K562 (cell line): ENCODE measurements around the gene TRPM4. TPM values are rescaled to one million over a fixed set of nuclear protein-coding genes. Genes with fewer than 3 reads are reported as not detected.

ENCODE experiments used
- ARID1B ChIP-seq: fragments of 450-650 bp; IDR thresholded peaks from 2 replicates; pipeline ENCODE4 v1.6.1; 2016; ENCODE audit warnings: antibody characterized with exemption, mild to moderate bottlenecking, inconsistent platforms
- SAFB2 ChIP-seq: fragments of 200-400 bp; formaldehyde crosslinking; IDR thresholded peaks from 2 replicates; pipeline ENCODE4 v1.6.1; 2018; ENCODE audit warnings: borderline replicate concordance, low read length, low read depth, moderate library complexity; ENCODE audit not compliant: severe bottlenecking
- ZNF124 ChIP-seq: sonication (generic); formaldehyde crosslinking; IDR thresholded peaks from 2 replicates; pipeline ENCODE4 v1.8.1; 2022; ENCODE audit warnings: missing genetic modification reagents
- ZNF407 ChIP-seq: fragments of 450-650 bp; IDR thresholded peaks from 2 replicates; pipeline ENCODE4 v1.6.1; 2016; ENCODE audit warnings: low read depth
- polyA plus RNA-seq, 8 experiments: library from polyadenylated mRNA; depleted of rRNA in 4 of 8; stranded (reverse) in 5 of 8; unstranded in 3 of 8; fragments of >200 nt; fragmentation: Nextera tagmentation in 2 of 8; fragmentation: Illumina TruSeq in 1 of 8; extraction: Ambion mirVana in 2 of 8; extraction: Trizol in 1 of 8; gene quantifications; 2 replicates each; pipeline versions ENCODE4 v1.2.1 to v1.2.3, GENCODE V29; 2011 to 2014; ENCODE audit warnings: inconsistent platforms in 1 of 8, missing spikeins in 1 of 8
- total RNA-seq, 7 experiments: library from RNA; depleted of rRNA in 6 of 7; stranded (reverse); fragments of >200 nt in 6 of 7; fragmentation: Illumina TruSeq in 2 of 7; extraction: Trizol in 2 of 7; gene quantifications; 2 replicates each; pipeline versions ENCODE4 v1.2.1 to v1.2.3, GENCODE V29; 2011 to 2021; ENCODE audit warnings: low replicate concordance in 1 of 7
- TF ChIP-seq, protein P1 (sequence below): IDR thresholded peaks from 2 replicates; pipeline ENCODE4 v1.6.1; 2012; ENCODE audit warnings: low read depth, low read length, improper control_type of control experiment, borderline replicate concordance
- TF ChIP-seq, protein P2 (sequence below): fragments of 450-650 bp; IDR thresholded peaks from 2 replicates; pipeline ENCODE4 v1.6.1; 2016; ENCODE audit warnings: antibody characterized with exemption
- TF ChIP-seq, protein P3 (sequence below): sonication (generic); formaldehyde crosslinking; IDR thresholded peaks from 2 replicates; pipeline ENCODE4 v1.8.1; 2022; ENCODE audit warnings: missing genetic modification reagents
- TF ChIP-seq, protein P4 (sequence below): fragments of 250-450 bp; sonication (Bioruptor Pico); IDR thresholded peaks from 2 replicates; pipeline ENCODE4 v1.5.0; 2021
- TF ChIP-seq, protein P5 (sequence below): IDR thresholded peaks from 2 replicates; pipeline ENCODE4 v1.6.1; 2011; ENCODE audit warnings: borderline replicate concordance, low read depth, mild to moderate bottlenecking, moderate library complexity, low read length; ENCODE audit not compliant: insufficient read depth, poor library complexity, severe bottlenecking

Gene TRPM4
- total and polyA plus RNA-seq, 9 of the 15 experiments (the other 6 are each of a cell fraction or from before 2014, with no cell fraction given), result 6.5 to 45.4 (median 15.2) TPM

GRCh38 chr19:49157445-49158224 is at the start of gene TRPM4 (continued):
- TF ChIP-seq ZNF407, result no peak
- TF ChIP-seq ZNF124 (CRISPR knock-in tag), result no peak
- TF ChIP-seq, protein P1, sequence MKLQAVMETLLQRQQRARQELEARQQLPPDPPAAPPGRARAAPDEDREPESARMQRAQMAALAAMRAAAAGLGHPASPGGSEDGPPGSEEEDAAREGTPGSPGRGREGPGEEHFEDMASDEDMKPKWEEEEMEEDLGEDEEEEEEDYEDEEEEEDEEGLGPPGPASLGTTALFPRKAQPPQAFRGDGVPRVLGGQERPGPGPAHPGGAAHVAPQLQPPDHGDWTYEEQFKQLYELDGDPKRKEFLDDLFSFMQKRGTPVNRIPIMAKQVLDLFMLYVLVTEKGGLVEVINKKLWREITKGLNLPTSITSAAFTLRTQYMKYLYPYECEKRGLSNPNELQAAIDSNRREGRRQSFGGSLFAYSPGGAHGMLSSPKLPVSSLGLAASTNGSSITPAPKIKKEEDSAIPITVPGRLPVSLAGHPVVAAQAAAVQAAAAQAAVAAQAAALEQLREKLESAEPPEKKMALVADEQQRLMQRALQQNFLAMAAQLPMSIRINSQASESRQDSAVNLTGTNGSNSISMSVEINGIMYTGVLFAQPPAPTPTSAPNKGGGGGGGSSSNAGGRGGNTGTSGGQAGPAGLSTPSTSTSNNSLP, result no peak
- TF ChIP-seq ARID1B, result peak; percentile 53
- TF ChIP-seq, protein P2, sequence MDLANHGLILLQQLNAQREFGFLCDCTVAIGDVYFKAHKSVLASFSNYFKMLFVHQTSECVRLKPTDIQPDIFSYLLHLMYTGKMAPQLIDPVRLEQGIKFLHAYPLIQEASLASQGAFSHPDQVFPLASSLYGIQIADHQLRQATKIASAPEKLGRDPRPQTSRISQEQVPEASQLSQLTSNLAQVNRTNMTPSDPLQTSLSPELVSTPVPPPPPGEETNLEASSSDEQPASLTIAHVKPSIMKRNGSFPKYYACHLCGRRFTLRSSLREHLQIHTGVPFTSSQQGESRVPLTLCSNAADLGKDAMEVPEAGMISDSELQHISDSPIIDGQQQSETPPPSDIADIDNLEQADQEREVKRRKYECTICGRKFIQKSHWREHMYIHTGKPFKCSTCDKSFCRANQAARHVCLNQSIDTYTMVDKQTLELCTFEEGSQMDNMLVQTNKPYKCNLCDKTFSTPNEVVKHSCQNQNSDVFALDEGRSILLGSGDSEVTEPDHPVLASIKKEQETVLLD, result 0 out of 2 replicates have a peak, but pooled peaks have one; percentile 27
- TF ChIP-seq, protein P3, sequence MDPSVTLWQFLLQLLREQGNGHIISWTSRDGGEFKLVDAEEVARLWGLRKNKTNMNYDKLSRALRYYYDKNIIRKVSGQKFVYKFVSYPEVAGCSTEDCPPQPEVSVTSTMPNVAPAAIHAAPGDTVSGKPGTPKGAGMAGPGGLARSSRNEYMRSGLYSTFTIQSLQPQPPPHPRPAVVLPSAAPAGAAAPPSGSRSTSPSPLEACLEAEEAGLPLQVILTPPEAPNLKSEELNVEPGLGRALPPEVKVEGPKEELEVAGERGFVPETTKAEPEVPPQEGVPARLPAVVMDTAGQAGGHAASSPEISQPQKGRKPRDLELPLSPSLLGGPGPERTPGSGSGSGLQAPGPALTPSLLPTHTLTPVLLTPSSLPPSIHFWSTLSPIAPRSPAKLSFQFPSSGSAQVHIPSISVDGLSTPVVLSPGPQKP (CRISPR knock-in tag), result no peak
- TF ChIP-seq, protein P4, sequence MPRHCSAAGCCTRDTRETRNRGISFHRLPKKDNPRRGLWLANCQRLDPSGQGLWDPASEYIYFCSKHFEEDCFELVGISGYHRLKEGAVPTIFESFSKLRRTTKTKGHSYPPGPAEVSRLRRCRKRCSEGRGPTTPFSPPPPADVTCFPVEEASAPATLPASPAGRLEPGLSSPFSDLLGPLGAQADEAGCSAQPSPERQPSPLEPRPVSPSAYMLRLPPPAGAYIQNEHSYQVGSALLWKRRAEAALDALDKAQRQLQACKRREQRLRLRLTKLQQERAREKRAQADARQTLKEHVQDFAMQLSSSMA, result no peak
- TF ChIP-seq, protein P5, sequence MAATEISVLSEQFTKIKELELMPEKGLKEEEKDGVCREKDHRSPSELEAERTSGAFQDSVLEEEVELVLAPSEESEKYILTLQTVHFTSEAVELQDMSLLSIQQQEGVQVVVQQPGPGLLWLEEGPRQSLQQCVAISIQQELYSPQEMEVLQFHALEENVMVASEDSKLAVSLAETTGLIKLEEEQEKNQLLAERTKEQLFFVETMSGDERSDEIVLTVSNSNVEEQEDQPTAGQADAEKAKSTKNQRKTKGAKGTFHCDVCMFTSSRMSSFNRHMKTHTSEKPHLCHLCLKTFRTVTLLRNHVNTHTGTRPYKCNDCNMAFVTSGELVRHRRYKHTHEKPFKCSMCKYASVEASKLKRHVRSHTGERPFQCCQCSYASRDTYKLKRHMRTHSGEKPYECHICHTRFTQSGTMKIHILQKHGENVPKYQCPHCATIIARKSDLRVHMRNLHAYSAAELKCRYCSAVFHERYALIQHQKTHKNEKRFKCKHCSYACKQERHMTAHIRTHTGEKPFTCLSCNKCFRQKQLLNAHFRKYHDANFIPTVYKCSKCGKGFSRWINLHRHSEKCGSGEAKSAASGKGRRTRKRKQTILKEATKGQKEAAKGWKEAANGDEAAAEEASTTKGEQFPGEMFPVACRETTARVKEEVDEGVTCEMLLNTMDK, result peak; percentile 6
- TF ChIP-seq SAFB2, result no peak
